Activated CD4-positive, alpha-beta T cell treated with anti-CD3 and anti-CD28 coated beads for 24 hours (primary cell): Measurements from ENCODE around the gene RAB7A.
"Not testable (repeated sequence)": the region's sequence is repeated elsewhere in the genome, so short reads cannot be mapped to it uniquely, and the experiment has no call there.

Experiments used
- DNase-seq, 2 donors: peaks; one replicate each; pipeline ENCODE4 v3.0.0-alpha.2; 2020; ENCODE audit warnings: low read depth in 2 of 2

RAB7A gene

GRCh38 chr3:128820252-128820839, 94.4 kb downstream of the RAB7A start:
- no peak for DNase-seq

DNA sequence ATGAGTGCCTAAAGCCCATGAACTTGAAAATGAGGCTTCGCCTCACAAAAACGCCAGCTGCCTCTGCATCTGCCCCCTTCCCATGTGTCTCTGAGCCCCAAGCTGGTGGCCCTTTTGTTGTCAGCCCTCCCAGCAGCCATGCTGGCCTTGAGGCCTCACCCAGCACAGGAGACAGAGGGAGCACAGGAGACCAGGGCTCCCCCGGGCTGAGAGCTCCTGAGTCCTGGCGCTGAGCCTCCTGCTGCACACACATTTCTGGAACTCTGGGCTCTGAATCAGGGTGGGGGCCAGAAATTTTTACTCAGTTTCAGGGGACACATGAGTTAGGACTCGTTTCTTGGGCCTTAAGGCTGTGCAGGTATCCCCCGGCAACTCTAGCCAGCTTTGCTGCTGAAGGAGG, 97.0 kb downstream of the RAB7A start:
- no peak for DNase-seq

DNA sequence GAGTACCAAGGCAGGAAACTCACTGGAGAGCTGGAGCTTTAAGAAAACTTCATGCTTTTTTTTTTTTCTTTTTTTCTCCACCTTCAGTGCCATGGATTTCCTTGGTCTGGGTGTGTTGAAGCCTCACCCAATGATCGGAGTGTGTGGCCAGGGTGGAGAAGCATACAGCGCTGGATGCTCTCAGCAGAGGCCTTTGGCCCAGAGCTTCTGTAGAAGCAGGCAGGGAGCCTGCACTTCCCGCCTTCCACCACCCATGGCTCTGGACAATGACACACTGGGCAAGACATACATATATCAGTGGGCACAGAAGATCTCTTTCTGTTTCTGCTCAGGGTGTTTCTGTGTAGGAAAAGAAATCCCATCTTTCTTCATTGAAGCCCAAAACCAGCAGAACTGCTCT, 97.6 kb downstream of the RAB7A start:
- no peak for DNase-seq

GRCh38 chr3:128824132-128824850, 98.3 kb downstream of the RAB7A start:
- DNase-seq: no peak

- no peak for DNase-seq
These were observed 99.2 kb downstream of the RAB7A start for GRCh38 chr3:128825117-128825725.

GRCh38 chr3:128829087-128829486, 103.1 kb downstream of the RAB7A start:
- DNase-seq: not testable (repeated sequence)

GRCh38 chr3:128829925-128830625, 104.1 kb downstream of the RAB7A start:
- not testable (repeated sequence) for DNase-seq

DNA sequence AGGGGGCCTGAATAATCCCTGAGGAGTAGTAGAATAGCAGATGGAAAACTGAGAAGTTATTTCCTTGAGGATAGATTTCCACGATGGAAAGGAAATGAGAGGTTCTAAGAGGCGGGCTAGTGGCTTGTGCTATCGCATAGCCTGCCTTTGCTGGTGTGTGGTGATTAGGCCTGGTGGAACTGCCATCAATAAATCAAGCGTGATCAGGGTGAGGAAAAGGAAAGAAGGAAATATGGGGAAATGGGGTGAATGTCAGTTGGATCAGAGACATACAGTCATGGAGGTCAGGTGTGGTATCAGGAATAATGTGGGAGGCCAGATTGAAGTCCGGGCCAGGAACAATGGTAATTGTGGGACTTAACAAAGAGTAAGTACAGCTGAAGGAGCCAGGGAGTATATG, 104.8 kb downstream of the RAB7A start:
- not testable (repeated sequence) for DNase-seq

- not testable (repeated sequence) for DNase-seq
These were observed 107.0 kb downstream of the RAB7A start for GRCh38 chr3:128832979-128833378.

DNA sequence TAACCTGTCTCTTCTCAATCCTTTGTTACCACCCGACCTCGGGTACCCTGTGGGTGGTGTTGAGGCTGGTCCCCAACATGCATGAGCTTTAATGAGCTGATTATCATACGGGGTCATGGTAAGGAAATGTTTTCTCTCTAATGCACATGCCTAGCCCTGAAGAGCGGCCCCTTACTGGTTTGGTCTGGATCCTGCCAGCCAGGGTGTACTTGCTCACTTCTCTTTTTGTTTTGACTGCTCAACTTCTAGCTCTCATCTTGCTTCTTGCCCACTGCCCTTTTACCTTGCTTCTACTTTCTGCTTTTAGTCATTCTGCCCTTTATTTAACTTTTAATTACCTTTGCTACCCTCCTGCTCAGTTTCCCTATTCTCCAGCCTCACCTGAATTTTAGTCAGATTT, 109.1 kb downstream of the RAB7A start:
- no peak for DNase-seq

DNA sequence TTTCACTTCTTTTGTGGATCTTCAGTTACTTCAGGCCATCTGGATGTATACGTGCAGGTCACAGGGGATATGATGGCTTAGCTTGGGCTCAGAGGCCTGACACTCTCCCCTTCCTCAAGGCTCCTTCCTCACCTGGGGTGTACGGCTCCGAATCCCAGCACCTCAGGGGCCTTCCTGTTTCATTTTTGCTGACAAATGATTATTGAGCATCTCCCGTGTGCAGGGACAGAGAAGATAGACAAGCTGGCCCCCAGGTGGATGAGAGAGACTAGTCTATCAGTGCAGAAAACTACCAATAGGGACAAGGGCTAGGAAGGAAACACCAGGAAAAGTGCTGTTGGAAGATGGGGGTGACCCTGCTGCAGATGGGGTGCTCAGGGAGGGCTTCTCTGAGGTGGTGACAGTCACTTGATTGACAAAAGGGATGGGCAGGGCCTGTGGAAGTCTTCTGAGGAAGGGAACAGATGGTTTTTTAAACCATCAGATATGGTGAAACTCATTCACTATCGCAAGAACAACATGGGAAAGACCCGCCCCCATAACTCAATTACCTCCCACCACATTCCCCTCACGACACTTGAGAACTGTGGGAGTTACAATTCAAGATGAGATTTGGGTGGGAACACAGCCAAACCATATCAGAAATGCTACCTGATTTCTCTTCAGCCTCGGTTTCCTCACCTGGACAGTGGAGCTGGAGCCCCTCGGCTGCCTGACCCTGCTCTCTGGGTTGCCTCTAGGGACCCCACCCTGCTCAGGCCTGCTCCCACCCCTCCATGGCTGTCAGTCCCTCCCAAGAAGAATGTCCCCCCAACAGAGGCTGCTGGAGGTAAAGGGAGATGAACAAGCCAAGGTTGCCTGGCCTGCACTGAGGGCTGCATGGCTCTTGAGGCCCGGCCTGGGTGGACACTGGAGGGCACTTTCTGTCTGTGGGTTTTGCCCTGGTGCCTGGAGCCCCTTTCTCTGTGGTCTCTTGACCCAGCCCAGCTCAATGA, 116.2 kb downstream of the RAB7A start:
- no peak for DNase-seq

GRCh38 chr3:128844502-128844901, 118.5 kb downstream of the RAB7A start:
- no peak for DNase-seq

- no peak for DNase-seq
These were observed 119.3 kb downstream of the RAB7A start for GRCh38 chr3:128845119-128845777.

GRCh38 chr3:128845778-128846485, 119.9 kb downstream of the RAB7A start:
- peak; percentile 74 to 86 for DNase-seq

DNA sequence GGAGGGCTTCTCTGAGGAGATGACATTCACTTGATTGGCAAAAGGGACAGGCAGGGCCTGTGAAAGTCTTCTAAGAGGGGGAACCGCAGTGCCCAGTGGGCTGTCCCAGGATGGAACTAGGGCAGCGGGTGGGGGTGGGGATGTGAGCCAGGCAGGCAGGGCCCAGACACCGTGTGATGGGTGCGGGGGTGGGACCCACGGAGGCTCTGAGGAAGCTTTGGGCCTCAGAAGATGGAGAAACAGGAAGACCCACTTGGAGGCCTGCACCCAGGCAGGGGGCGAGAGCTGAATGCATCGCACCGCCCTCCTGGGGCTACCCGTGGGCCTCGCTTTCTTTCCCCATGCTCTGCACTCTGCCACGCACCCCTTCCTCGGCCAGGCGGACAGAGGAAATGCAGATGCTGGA, 120.5 kb downstream of the RAB7A start:
- DNase-seq: no peak

DNA sequence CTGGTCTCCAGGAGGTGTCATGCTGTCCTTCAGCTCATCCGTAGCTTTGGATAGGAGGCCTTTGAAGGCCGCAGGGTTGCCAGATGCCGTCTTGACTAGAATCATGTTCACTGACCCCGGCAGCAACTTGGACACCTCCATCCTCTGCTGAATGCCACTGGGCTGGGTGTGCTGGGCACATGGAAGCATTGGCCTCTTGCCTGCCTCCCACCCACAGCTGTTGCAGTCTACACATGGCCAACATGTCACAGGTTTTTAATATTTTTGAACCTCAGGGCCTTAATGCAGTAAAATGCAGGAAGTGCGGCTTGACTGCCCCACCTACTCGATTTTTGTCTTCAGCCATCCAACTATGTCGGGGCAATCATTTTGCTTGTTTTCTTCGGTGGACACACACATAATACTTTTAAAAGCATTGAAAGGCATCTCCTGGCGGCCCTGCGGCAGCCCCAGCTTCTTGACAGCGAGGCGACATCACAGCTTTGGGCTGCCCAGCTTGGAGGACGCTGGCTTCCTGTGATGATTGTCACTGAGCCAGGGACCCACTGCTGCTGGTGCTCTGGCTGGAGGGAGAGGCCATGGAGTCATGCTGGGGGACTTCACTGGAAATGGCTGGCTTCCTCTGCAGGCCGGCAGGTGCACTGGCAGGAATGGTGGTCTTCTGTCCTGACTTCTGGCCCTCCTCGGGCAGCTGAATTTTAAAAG, 121.8 kb downstream of the RAB7A start:
- no peak for DNase-seq

- no peak for DNase-seq
These were observed 123.0 kb downstream of the RAB7A start for GRCh38 chr3:128848936-128849335.

- DNase-seq: no peak
These were observed 124.0 kb downstream of the RAB7A start for GRCh38 chr3:128849911-128850455.

GRCh38 chr3:128850544-128850943, 124.6 kb downstream of the RAB7A start:
- no peak for DNase-seq
